Ovary (tissue), 3 donors: ENCODE measurements around the gene FREM3.

Source experiments
- CTCF ChIP-seq, 3 donors: fragments of 450-650 bp in 2 of 3; fragments of 200-600 bp in 1 of 3; IDR thresholded peaks; one replicate each; pipeline versions ENCODE4 v1.5.1 to v1.8.0; 2016 to 2022; ENCODE audit warnings: antibody characterized with exemption in 3 of 3, mild to moderate bottlenecking in 1 of 3
- EP300 ChIP-seq: sonication (generic); formaldehyde crosslinking; IDR thresholded peaks from one replicate; pipeline ENCODE4 v1.6.1; 2017; ENCODE audit warnings: antibody characterized with exemption
- POLR2A ChIP-seq: fragments of 450-650 bp; IDR thresholded peaks from one replicate; pipeline ENCODE4 v1.6.1; 2017; ENCODE audit warnings: antibody characterized with exemption, mild to moderate bottlenecking, moderate library complexity
- donor health status: DM: no; HTN: no; CAD: no.

GRCh38 chr4:143643399-143643798 lies 57.1 kb downstream of the FREM3 start:
- TF ChIP-seq CTCF (IDR thresholded peaks at IDR 0.05) (no peak), POLR2A (no peak), EP300 (no peak)
